Activated CD4-positive, alpha-beta T cell treated with anti-CD3 and anti-CD28 coated beads for 24 hours (primary cell): ENCODE results near the gene ZIC2.

ENCODE experiments used
- DNase-seq, 2 donors: peaks; one replicate each; pipeline ENCODE4 v3.0.0-alpha.2; 2020; ENCODE audit warnings: low read depth in 2 of 2

ZIC2 gene

GRCh38 chr13:99974296-99974938, 7.2 kb upstream of the ZIC2 start:
- DNase-seq = no peak

- DNase-seq = no peak
Measured at GRCh38 chr13:99974939-99975561, 6.5 kb upstream of the ZIC2 start.

DNA sequence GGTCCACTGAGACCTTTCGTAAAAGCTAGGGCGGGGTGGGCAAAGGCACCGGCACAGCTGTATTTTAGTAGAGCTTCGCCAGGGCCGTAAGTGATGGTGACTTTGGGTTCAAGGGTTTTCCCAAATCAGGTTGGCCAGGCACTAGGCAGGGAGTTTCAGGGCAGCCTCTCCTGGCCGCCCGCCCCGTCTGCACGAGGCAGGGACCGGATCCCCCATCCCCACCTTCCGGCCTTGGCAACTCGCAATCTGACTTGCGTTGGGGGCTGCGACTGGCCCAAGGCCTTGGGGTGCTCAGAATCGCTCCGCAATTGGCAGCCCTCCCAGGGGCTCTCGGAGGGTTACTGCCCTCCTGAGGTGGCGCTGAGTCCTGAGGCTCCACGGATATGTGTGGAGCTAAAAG, 6.0 kb upstream of the ZIC2 start:
- DNase-seq = no peak

DNA sequence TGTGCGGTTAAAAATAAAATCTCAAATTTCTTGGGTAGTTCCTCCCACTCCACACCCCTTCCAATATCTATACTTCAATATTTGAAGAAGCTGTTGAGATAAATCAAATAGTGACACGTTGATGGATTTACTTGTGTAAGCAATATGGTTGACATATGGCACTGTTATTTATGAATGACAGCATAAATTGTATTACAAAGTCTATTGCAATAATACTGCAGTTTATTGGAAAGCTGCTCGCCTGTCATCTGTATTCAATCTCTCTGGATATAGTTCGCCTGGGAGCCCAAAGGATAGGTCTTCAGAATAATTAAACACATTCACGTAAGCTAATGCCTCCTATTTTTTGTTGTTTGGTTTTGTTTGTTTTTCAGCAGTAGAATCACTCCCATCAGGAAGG, 5.0 kb upstream of the ZIC2 start:
- DNase-seq = no peak

DNA sequence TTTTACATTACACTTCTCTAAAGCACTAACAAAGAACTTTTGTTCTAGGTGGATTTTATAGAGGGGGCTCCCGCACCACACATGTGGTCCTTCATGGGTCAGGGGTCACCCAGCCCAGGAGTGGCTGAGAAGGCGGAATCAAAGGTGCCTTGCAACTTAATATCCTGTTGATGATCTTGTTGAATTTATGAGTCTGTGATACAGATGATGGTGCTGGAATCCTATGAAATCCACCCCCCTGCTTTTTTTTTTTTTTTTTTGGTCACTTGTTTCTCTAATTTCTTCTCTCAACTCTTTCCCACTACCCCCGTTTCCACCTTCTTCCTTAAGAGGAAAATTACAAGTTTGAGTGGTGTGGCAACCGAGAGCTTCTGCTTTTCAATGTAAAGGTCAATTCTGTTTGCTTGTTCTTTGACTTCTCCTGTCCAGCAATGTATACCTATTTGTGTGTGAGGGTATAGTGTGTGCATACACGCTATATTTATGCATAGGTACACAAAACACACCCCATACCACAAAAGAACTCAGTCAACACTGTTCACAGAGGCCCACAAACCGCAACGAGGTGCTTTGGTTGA, 4.2 kb upstream of the ZIC2 start:
- DNase-seq = no peak

- no peak for DNase-seq
Measured at GRCh38 chr13:99977912-99978798, 3.4 kb upstream of the ZIC2 start.

DNA sequence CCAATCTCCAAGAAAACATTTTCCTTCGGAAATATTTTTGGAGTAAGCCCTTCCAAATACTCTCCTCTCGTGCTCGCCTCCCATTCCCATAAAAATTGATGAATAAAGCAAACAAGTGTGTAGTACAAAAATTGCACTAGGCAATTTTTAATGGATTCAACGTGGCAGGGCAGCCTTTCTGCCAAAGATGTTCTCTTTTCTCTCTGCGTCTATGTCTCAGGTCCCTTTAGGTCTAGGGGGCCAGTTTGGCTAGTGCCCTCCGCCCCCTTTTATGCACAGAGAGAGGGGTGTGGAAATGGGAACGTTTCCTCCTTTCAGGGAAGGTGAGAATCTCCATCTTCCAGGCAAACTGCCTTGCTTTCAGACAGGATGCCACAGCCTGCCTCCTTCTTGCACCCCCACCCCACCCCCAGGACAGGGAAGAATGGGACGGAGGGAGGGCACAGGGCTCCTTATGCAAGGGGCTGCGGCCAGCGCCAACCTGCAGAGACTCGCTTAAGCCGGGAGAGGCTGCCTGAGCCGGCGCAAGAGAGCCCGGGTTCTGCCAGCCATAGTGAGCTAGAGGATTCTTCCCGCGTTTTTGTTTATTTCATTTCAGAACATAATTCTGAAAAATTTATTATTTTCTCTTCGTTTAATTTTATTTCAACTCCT, 2.7 kb upstream of the ZIC2 start:
- DNase-seq = no peak

DNA sequence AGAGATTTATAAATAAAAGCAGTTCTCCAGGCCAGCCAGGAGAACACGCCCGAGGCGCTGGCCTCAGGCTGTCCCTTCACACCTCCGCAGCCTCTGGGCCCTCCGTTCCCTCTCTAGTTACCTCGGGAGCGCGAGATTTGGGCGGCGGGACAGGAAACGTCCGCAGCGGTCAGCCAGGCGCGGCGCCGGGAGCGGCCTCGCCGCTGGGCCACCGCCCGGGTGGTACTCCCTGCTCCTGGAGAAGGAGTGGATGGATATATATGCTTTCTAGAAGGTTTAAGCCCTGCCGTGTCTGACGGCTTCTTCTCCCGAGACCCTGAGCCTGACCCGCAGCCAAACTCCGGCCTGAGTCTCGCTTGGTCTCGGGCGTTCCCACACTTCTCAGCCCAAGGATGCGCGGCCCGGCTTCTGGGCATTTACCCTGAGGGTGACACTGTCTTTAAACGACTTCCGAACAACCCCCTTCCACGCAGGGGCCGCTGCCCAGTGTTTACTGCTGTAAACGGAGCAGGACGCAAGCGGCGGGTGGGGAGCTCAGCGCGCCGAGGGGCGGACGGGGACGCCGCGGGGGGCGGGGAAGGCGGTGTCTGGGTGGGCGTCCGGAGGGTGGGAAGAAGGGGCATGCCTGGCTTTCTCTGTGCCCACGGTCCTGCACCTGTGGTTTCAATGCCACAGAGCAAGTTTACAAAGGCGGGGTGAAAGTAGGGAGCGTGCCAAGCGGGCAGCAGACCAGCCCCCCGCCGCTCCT, 2.0 kb upstream of the ZIC2 start:
- no peak for DNase-seq

GRCh38 chr13:99980201-99980823, 1.3 kb upstream of the ZIC2 start:
- DNase-seq = peak; percentile 38 to 44

DNA sequence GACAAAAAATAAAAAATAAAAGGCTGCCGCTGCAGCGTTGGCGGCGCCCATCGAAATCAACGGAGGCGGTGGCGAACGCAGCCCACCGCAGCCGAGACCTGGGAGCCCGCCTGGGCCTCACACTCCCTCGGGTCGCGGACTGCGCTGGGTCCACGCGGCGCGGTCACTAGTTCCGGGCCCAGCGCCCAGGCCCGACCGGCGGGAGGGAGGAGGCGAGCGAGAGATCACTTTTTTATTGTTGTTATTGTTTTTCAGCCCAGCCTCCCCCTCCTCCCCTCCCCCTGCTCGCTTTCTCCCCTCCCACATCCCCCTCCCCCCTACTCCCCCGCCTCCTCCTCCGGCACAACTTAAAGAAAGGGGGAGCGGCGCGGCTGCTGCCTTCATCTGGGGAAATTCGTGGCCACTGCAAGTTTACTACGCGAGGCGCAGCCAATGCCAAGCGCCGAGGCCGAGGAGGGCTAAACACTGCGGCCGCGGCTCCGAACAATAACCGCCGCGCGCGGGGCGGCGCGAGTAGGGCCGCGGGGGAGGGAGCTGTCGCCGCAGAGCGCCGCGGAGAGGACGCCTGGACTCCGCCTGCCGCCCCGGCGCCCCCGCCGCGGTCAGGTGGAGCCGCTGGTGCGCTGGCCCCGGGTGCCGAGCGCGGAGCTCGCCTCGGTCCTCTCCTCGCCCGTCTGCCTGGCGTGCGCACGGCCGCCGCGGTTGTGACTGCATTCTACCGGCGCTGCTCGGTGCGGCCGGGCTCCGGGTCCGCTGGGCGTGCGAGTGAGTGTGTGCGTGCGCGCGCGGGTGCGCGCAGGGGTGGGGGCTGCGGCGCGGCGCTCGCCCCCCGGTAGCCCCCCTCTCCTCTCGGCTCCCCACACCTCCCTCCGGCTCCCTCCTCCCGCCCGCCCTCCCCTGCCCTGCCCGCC, 505 bp upstream of the ZIC2 start:
- no peak for DNase-seq

DNA sequence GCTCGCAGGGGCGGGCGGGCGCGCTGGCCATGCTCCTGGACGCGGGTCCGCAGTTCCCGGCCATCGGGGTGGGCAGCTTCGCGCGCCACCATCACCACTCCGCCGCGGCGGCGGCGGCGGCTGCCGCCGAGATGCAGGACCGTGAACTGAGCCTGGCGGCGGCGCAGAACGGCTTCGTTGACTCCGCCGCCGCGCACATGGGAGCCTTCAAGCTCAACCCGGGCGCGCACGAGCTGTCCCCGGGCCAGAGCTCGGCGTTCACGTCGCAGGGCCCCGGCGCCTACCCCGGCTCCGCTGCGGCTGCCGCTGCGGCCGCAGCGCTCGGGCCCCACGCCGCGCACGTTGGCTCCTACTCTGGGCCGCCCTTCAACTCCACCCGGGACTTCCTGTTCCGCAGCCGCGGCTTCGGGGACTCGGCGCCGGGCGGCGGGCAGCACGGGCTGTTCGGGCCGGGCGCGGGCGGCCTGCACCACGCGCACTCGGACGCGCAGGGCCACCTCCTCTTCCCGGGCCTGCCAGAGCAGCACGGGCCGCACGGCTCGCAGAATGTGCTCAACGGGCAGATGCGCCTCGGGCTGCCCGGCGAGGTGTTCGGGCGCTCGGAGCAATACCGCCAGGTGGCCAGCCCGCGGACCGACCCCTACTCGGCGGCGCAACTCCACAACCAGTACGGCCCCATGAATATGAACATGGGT, 599 bp downstream of the ZIC2 start:
- no peak for DNase-seq

GRCh38 chr13:99982731-99983498, 1.3 kb downstream of the ZIC2 start:
- DNase-seq = no peak

- no peak for DNase-seq
Measured at GRCh38 chr13:99983499-99984401, 2.2 kb downstream of the ZIC2 start.

GRCh38 chr13:99984461-99985240, 3.1 kb downstream of the ZIC2 start:
- no peak for DNase-seq

DNA sequence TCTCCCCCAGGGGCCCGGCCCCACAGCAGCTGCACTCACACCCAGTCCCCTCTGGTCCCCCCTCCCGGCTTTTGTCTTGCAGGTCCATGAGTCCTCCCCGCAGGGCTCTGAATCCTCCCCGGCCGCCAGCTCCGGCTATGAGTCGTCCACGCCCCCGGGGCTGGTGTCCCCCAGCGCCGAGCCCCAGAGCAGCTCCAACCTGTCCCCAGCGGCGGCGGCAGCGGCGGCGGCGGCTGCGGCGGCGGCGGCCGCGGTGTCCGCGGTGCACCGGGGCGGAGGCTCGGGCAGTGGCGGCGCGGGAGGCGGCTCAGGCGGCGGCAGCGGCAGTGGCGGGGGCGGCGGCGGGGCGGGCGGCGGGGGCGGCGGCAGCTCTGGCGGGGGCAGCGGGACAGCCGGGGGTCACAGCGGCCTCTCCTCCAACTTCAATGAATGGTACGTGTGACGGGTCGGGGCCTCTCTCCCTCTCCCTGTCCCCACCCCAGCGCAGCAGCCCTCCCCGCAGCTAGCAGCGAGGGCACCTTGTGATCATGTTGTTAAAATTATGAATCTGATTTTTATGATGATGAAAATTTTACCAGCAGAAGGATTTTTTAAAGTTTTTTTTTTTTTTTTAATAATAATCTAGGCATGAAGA, 3.8 kb downstream of the ZIC2 start:
- no peak for DNase-seq
